GM18517 (cell line): Measurements from ENCODE around the gene TADA2B.

Source experiments
- ATAC-seq: cut with Tn5 transposase; IDR thresholded peaks from one replicate; pipeline ENCODE4 v1.9.1; 2021; ENCODE audit warnings: mild to moderate bottlenecking, moderate library complexity; ENCODE audit not compliant: unreplicated experiment

The TADA2B gene

GRCh38 chr4:7037425-7037824, 5.7 kb upstream of the TADA2B start:
- no peak for ATAC-seq

GRCh38 chr4:7040765-7041164, 2.4 kb upstream of the TADA2B start:
- no peak for ATAC-seq

GRCh38 chr4:7041246-7041645, 1.9 kb upstream of the TADA2B start:
- ATAC-seq: no peak

- no peak for ATAC-seq
Measured at GRCh38 chr4:7041801-7042502, 1.2 kb upstream of the TADA2B start.

- peak; percentile 73 for ATAC-seq
Measured at GRCh38 chr4:7042503-7043283, 479 bp upstream of the TADA2B start.

- ATAC-seq: no peak
Measured at GRCh38 chr4:7044137-7044930, 1.2 kb downstream of the TADA2B start.

- no peak for ATAC-seq
Measured at GRCh38 chr4:7045553-7045952, 2.4 kb downstream of the TADA2B start.

GRCh38 chr4:7045961-7046921, 3.1 kb downstream of the TADA2B start:
- ATAC-seq: peak; percentile 32

- ATAC-seq: no peak
Measured at GRCh38 chr4:7046971-7047370, 3.8 kb downstream of the TADA2B start.

GRCh38 chr4:7048642-7049041, 5.5 kb downstream of the TADA2B start:
- no peak for ATAC-seq

- ATAC-seq: no peak
Measured at GRCh38 chr4:7049295-7049694, 6.1 kb downstream of the TADA2B start.

GRCh38 chr4:7049739-7050138, 6.6 kb downstream of the TADA2B start:
- ATAC-seq: no peak

GRCh38 chr4:7050481-7051143, 7.4 kb downstream of the TADA2B start:
- no peak for ATAC-seq

- ATAC-seq: no peak
Measured at GRCh38 chr4:7051144-7051495, 7.9 kb downstream of the TADA2B start.

GRCh38 chr4:7051905-7052304, 8.7 kb downstream of the TADA2B start:
- ATAC-seq: no peak

GRCh38 chr4:7052313-7052712, 9.1 kb downstream of the TADA2B start:
- no peak for ATAC-seq

- no peak for ATAC-seq
Measured at GRCh38 chr4:7052923-7053715, 9.9 kb downstream of the TADA2B start.

- ATAC-seq: no peak
Measured at GRCh38 chr4:7054106-7054880, 11.1 kb downstream of the TADA2B start.
